HepG2 (cell line): ENCODE measurements around the gene BTG3. TPM values are rescaled to one million over a fixed set of nuclear protein-coding genes. Genes with fewer than 3 reads are reported as not detected.

Experiments used
- ATAC-seq: fragments of 200-7000 bp; cut with Tn5 transposase; 3 replicates; pipeline ENCODE4 v1.9.1; 2020; ENCODE audit warnings: mild to moderate bottlenecking, moderate library complexity
- BruUV-seq: library from RNA; stranded (reverse); fragments of 400-500 nt; replicated peaks from 2 replicates; lab custom pipeline; 2021; lab: Mats Ljungman, UMichigan
- CTCF ChIA-PET: fragments of 300-600 bp; formaldehyde crosslinking; extraction: SDS; loops from one replicate; lab custom pipeline; 2021; ENCODE audit warnings: low total read pairs, inconsistent platforms, low intra/inter-chr PET ratio; lab: Yijun Ruan, JAX
- POLR2A ChIA-PET: fragments of 350-600 bp; sonication (Branson Sonifier 250); formaldehyde crosslinking; loops from one replicate; lab custom pipeline; 2020; ENCODE audit warnings: antibody characterized with exemption, inconsistent platforms; lab: Yijun Ruan, JAX
- DNase-seq: peaks from one replicate; pipeline ENCODE4 v3.0.0-alpha.2; 2015; ENCODE audit warnings: low spot score
- FAIRE-seq: peaks from 3 replicates; lab custom pipeline; 2011; peaks lifted over from hg19 to GRCh38; lab: Jason Lieb, UNC
- H2AFZ ChIP-seq: one replicate; pipeline ENCODE4 v1.6.1; 2011; ENCODE audit warnings: low read length, inconsistent platforms
- H3K27ac ChIP-seq: fragments of 300-600 bp; 3 replicates; pipeline ENCODE4 v1.8.0; 2011; ENCODE audit warnings: mixed run types, mild to moderate bottlenecking, mixed read lengths, low read length, inconsistent platforms; ENCODE audit not compliant: insufficient read depth; ENCODE audit errors: extremely low read length
- H3K27me3 ChIP-seq, 2 experiments: fragments of 200-600 bp in 1 of 2; 2 replicates in 1 of 2; 3 replicates in 1 of 2; pipeline versions ENCODE4 v1.6.0 to v1.8.0; 2011; ENCODE audit warnings: low read length in 2 of 2, mild to moderate bottlenecking in 2 of 2, moderate library complexity in 2 of 2, inconsistent platforms in 1 of 2; ENCODE audit not compliant: insufficient read depth in 2 of 2, control insufficient read depth in 1 of 2
- H3K36me3 ChIP-seq, 2 experiments: fragments of 200-600 bp in 1 of 2; replicated peaks in 1 of 2; 2 replicates in 1 of 2; 3 replicates in 1 of 2; pipeline versions ENCODE4 v1.5.1 to v1.8.0; 2011; ENCODE audit warnings: low read length in 2 of 2, inconsistent platforms in 1 of 2; ENCODE audit not compliant: insufficient read depth in 2 of 2, control insufficient read depth in 1 of 2
- H3K4me1 ChIP-seq: 2 replicates; pipeline ENCODE4 v1.5.1; 2012; ENCODE audit warnings: low read length, inconsistent platforms; ENCODE audit not compliant: insufficient read depth
- H3K4me2 ChIP-seq: 2 replicates; pipeline ENCODE4 v1.6.0; 2011; ENCODE audit warnings: low read depth, low read length, inconsistent platforms
- H3K4me3 ChIP-seq, 3 experiments: fragments of 200-600 bp in 1 of 3; sonication (generic), shearing (Covaris generic) in 1 of 3; replicated peaks in 1 of 3; 2 replicates each; pipeline ENCODE4 v1.5.1; 2011 to 2016; ENCODE audit warnings: low read length in 3 of 3, inconsistent platforms in 2 of 3, low read depth in 2 of 3, mild to moderate bottlenecking in 2 of 3, control low read depth in 1 of 3, mixed read lengths in 1 of 3; ENCODE audit not compliant: insufficient read depth in 1 of 3
- H3K79me2 ChIP-seq: one replicate; pipeline ENCODE4 v1.6.1; 2011; ENCODE audit warnings: low read length, inconsistent platforms; ENCODE audit not compliant: insufficient read depth
- H3K9ac ChIP-seq: 2 replicates; pipeline ENCODE4 v1.6.0; 2011; ENCODE audit warnings: mild to moderate bottlenecking, low read depth, low read length, inconsistent platforms; ENCODE audit not compliant: insufficient read depth
- H3K9me3 ChIP-seq: 2 replicates; pipeline ENCODE4 v1.5.1; 2012; ENCODE audit warnings: mild to moderate bottlenecking, low read length
- H4K20me1 ChIP-seq: 2 replicates; pipeline ENCODE4 v1.6.0; 2011; ENCODE audit warnings: inconsistent platforms, mild to moderate bottlenecking, low read length, moderate library complexity; ENCODE audit not compliant: insufficient read depth
- JDP2 ChIP-seq: sonication (generic); formaldehyde crosslinking; IDR thresholded peaks from 2 replicates; pipeline ENCODE4 v1.8.1; 2022; ENCODE audit warnings: missing genetic modification reagents, borderline replicate concordance
- MAF1 ChIP-seq: sonication (generic); formaldehyde crosslinking; IDR thresholded peaks from 2 replicates; pipeline ENCODE4 v1.5.0; 2020; ENCODE audit warnings: missing genetic modification reagents, borderline replicate concordance
- MYPOP ChIP-seq: sonication (generic); formaldehyde crosslinking; IDR thresholded peaks from 2 replicates; pipeline ENCODE4 v1.8.1; 2023; ENCODE audit warnings: mild to moderate bottlenecking, moderate library complexity, missing genetic modification reagents
- NPAS2 ChIP-seq: sonication (generic); formaldehyde crosslinking; IDR thresholded peaks from 2 replicates; pipeline ENCODE4 v1.8.0; 2022; ENCODE audit warnings: mild to moderate bottlenecking, missing genetic modification reagents, borderline replicate concordance
- PTBP1 ChIP-seq: fragments of 200-400 bp; formaldehyde crosslinking; IDR thresholded peaks from 2 replicates; pipeline ENCODE4 v1.6.1; 2018; ENCODE audit warnings: low read length, low read depth; ENCODE audit not compliant: poor library complexity, severe bottlenecking
- RELA ChIP-seq: sonication (generic); formaldehyde crosslinking; IDR thresholded peaks from 2 replicates; pipeline ENCODE4 v1.4.0; 2020; ENCODE audit warnings: missing genetic modification reagents
- SIX1 ChIP-seq: sonication (generic); formaldehyde crosslinking; IDR thresholded peaks from 2 replicates; pipeline ENCODE4 v1.4.0; 2020; ENCODE audit warnings: missing genetic modification reagents, borderline replicate concordance
- SRSF1 ChIP-seq: fragments of 200-400 bp; formaldehyde crosslinking; optimal IDR thresholded peaks from 2 replicates; pipeline ENCODE3; 2017; ENCODE audit warnings: mild to moderate bottlenecking, low read depth, low read length, moderate library complexity
- ZBTB20 ChIP-seq: sonication (generic); formaldehyde crosslinking; IDR thresholded peaks from 2 replicates; pipeline ENCODE4 v1.8.1; 2023; ENCODE audit warnings: missing genetic modification reagents, low read depth, mild to moderate bottlenecking, borderline replicate concordance
- ZFP37 ChIP-seq: sonication (generic); formaldehyde crosslinking; IDR thresholded peaks from 2 replicates; pipeline ENCODE4 v1.4.0; 2020; ENCODE audit warnings: missing genetic modification reagents, borderline replicate concordance
- ZFP82 ChIP-seq: sonication (generic); formaldehyde crosslinking; IDR thresholded peaks from 2 replicates; pipeline ENCODE4 v1.5.1; 2020; ENCODE audit warnings: mild to moderate bottlenecking, missing genetic modification reagents, borderline replicate concordance
- ZMYM2 ChIP-seq: sonication (generic); formaldehyde crosslinking; IDR thresholded peaks from 2 replicates; pipeline ENCODE4 v1.8.0; 2022; ENCODE audit warnings: mild to moderate bottlenecking, missing genetic modification reagents
- ZNF512 ChIP-seq: sonication (generic); formaldehyde crosslinking; IDR thresholded peaks from 2 replicates; pipeline ENCODE4 v1.4.0; 2020; ENCODE audit warnings: mild to moderate bottlenecking, missing genetic modification reagents
- ZNF598 ChIP-seq: sonication (generic); formaldehyde crosslinking; IDR thresholded peaks from 2 replicates; pipeline ENCODE4 v1.5.1; 2020; ENCODE audit warnings: mild to moderate bottlenecking, missing genetic modification reagents, borderline replicate concordance
- ZNF770 ChIP-seq: sonication (generic); formaldehyde crosslinking; IDR thresholded peaks from 2 replicates; pipeline ENCODE4 v1.5.0; 2020; ENCODE audit warnings: mild to moderate bottlenecking, missing genetic modification reagents
- WGBS: methylation state at CpG from one replicate; pipeline ENCODE4 v1.1.6; 2017; ENCODE audit warnings: low lambda C conversion rate; 5-methylcytosine and 5-hydroxymethylcytosine counted together
- in situ Hi-C: cut with HindIII; loops from 2 replicates; pipeline ENCODE4 v1.10.0; 2017; ENCODE audit warnings: low pct_unique_long_range_greater_than_20kb; ENCODE audit not compliant: extremely low pct_ligation_motif_present
- intact Hi-C: fragments of 100-400 bp; cut with micrococcal nuclease; formaldehyde crosslinking; loops from one replicate; pipeline ENCODE4 v1.10.0; 2022; ENCODE audit not compliant: unreplicated experiment
- polyA plus RNA-seq, 8 experiments: library from polyadenylated mRNA; depleted of rRNA in 3 of 8; stranded (reverse) in 7 of 8; unstranded in 1 of 8; fragments of >200 nt; fragmentation: Illumina TruSeq in 4 of 8; extraction: Trizol in 4 of 8; gene quantifications; 2 replicates each; pipeline versions ENCODE4 v1.2.1 to v1.2.3, GENCODE V29; 2011 to 2016; ENCODE audit warnings: low read depth in 4 of 8, missing spikeins in 1 of 8, mixed read lengths in 1 of 8; ENCODE audit not compliant: insufficient read depth in 1 of 8
- total RNA-seq, 5 experiments: library from RNA; depleted of rRNA; stranded (reverse); fragments of >200 nt; fragmentation: Illumina TruSeq; extraction: Trizol; gene quantifications; 2 replicates each; pipeline ENCODE4 v1.2.3, GENCODE V29; 2016; ENCODE audit warnings: low read depth in 1 of 5

BTG3 gene
- total and polyA plus RNA-seq, 2 of the 13 experiments (the other 11 are each of a cell fraction or from before 2014, with no cell fraction given): 13.9 to 27.4 TPM

- no peaks in the 10 kb centered on the region for H3K27me3 ChIP-seq
- H3K27ac ChIP-seq: no peak overlapping the region
- no TSS peak for BruUV-seq
- H3K79me2 ChIP-seq: peaks cover 6% of the 10 kb centered on the region
- H4K20me1 ChIP-seq: peaks cover 10% of the 10 kb centered on the region
- H2AFZ ChIP-seq: no peak overlapping the region
- WGBS: 97% methylated on average over 5 of the region's 5 CpGs
- POLR2A ChIA-PET: no interaction called here
- CTCF ChIA-PET: no interaction called here
- no peaks in the 10 kb centered on the region for H3K4me1 ChIP-seq
- in situ Hi-C loops: no loop called here
- ATAC-seq (no peak), DNase-seq (no peak), FAIRE-seq (no peak)
- intact Hi-C loops: no loop called here
- H3K36me3 ChIP-seq: peaks cover 31 to 69% of the 10 kb centered on the region in 2 experiments
- TF ChIP-seq ZNF512: no peak
- no peak for TF ChIP-seq PTBP1
- no peak for TF ChIP-seq RELA (CRISPR knock-in tag)
- no peak for TF ChIP-seq MYPOP
- no peak for TF ChIP-seq ZNF770 (CRISPR knock-in tag)
- no peak for TF ChIP-seq SIX1 (CRISPR knock-in tag)
- TF ChIP-seq ZFP82 (CRISPR knock-in tag): no peak
- TF ChIP-seq SRSF1: no peak
- TF ChIP-seq ZFP37 (CRISPR knock-in tag): no peak
- no peak for TF ChIP-seq ZNF598 (CRISPR knock-in tag)
- TF ChIP-seq MAF1: no peak
- TF ChIP-seq NPAS2 (CRISPR knock-in tag): no peak
- no peak for TF ChIP-seq JDP2
- no peak for TF ChIP-seq ZMYM2 (CRISPR knock-in tag)
- no peak for TF ChIP-seq ZBTB20 (CRISPR knock-in tag)
- H3K9ac ChIP-seq: no peak overlapping the region
- H3K4me2 ChIP-seq: no peak overlapping the region
- no peaks in the 10 kb centered on the region for H3K9me3 ChIP-seq
- H3K4me3 ChIP-seq: no peak overlapping the region
Observed at GRCh38 chr21:17560377-17561025, 52.2 kb downstream of the BTG3 start.
